ENCODE results near the gene ADK.

DNA sequence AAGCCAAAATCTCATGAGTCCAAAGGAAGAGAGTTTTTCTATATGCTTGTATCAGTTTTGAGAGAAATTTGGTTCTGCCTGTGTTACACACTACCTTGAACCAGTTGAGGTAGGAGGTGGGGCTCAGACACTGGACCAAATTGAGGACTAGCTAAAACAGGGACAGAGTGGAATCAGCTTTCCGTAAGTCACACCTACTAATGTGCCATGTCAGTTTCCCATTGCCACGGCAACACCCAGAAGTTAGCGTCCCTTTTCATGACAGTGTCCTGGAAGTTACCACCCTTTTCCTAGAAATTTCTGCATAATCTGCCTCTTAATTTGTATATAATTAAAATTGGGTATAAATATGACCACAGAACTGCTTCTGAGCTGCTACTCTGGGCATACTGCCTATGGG, 9.0 kb downstream of the ADK start:
- TF ChIP-seq, protein P1, sequence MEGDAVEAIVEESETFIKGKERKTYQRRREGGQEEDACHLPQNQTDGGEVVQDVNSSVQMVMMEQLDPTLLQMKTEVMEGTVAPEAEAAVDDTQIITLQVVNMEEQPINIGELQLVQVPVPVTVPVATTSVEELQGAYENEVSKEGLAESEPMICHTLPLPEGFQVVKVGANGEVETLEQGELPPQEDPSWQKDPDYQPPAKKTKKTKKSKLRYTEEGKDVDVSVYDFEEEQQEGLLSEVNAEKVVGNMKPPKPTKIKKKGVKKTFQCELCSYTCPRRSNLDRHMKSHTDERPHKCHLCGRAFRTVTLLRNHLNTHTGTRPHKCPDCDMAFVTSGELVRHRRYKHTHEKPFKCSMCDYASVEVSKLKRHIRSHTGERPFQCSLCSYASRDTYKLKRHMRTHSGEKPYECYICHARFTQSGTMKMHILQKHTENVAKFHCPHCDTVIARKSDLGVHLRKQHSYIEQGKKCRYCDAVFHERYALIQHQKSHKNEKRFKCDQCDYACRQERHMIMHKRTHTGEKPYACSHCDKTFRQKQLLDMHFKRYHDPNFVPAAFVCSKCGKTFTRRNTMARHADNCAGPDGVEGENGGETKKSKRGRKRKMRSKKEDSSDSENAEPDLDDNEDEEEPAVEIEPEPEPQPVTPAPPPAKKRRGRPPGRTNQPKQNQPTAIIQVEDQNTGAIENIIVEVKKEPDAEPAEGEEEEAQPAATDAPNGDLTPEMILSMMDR (IDR thresholded peaks at IDR 0.05), result no peak
- TF ChIP-seq POLR2A (IDR thresholded peaks at IDR 0.05), result no peak

Data from breast epithelium (tissue), 3 donors.